Peyer's patch (tissue), 4 donors: Measurements from ENCODE around the gene CHST8. TPM values are rescaled to one million over a fixed set of nuclear protein-coding genes. Genes with fewer than 3 reads are reported as not detected.
"Not testable (repeated sequence)": the region's sequence is repeated elsewhere in the genome, so short reads cannot be mapped to it uniquely, and the experiment has no call there.

Experiments used
- DNase-seq, 3 donors: peaks; one replicate each; pipeline ENCODE4 v3.0.0-alpha.2; 2017 to 2019
- H3K27ac ChIP-seq, 4 donors: fragments of 200-600 bp; sonication (generic); one replicate each; pipeline ENCODE4 v1.5.1; 2016 to 2019
- H3K27me3 ChIP-seq, 2 donors: fragments of 200-600 bp; sonication (generic); one replicate each; pipeline ENCODE4 v1.5.1; 2019
- H3K36me3 ChIP-seq, 3 donors: fragments of 200-600 bp; sonication (generic); one replicate each; pipeline ENCODE4 v1.5.1; 2016 to 2019
- H3K4me1 ChIP-seq, 4 donors: fragments of 200-600 bp; sonication (generic); one replicate each; pipeline ENCODE4 v1.5.1; 2016 to 2019
- H3K4me3 ChIP-seq, 4 donors: fragments of 200-600 bp; sonication (generic); 1 replicate in 3 of 4; 2 replicates in 1 of 4; pipeline ENCODE4 v1.5.1; 2016 to 2019; ENCODE audit warnings: mild to moderate bottlenecking in 1 of 4
- H3K9me3 ChIP-seq, 4 donors: fragments of 200-600 bp; sonication (generic); one replicate each; pipeline ENCODE4 v1.5.1; 2016 to 2019; ENCODE audit warnings: mild to moderate bottlenecking in 1 of 4
- POLR2A ChIP-seq, 2 donors: fragments of 450-650 bp; IDR thresholded peaks; one replicate each; pipeline ENCODE4 v1.5.1; 2017; ENCODE audit warnings: antibody characterized with exemption in 2 of 2, mild to moderate bottlenecking in 2 of 2, moderate library complexity in 2 of 2
- total RNA-seq, 4 donors: library from RNA; depleted of rRNA; stranded (reverse); fragments of >200 nt; gene quantifications; one replicate each; pipeline ENCODE4 v1.1.0, GENCODE V29; 2016
- TF ChIP-seq, protein P1 (sequence below), 6 experiments: fragments of 450-650 bp in 4 of 6; fragments of 200-600 bp in 2 of 6; sonication (generic) in 1 of 6; IDR thresholded peaks; one replicate each; pipeline ENCODE4 v1.5.1; 2017 to 2019; ENCODE audit warnings: antibody characterized with exemption in 6 of 6, mild to moderate bottlenecking in 3 of 6, moderate library complexity in 1 of 6

Gene CHST8
- total RNA-seq, 4 donors from 2014 or later: 0.54 to 1.8 TPM; not detected in 2

GRCh38 chr19:33813391-33814101, 191.8 kb downstream of the CHST8 start:
- DNase-seq: no peak
- Histone ChIP-seq H3K27me3 (no peaks in the 10 kb centered on the region), H3K9me3 (no peaks in the 10 kb centered on the region), H3K36me3 (peaks cover 0 to 6% (median 0%) of the 10 kb centered on the region in 3 donors), H3K4me1 (peaks cover 0 to 5% (median 0%) of the 10 kb centered on the region in 4 donors), H3K27ac (no peak overlapping the region), H3K4me3 (no peak overlapping the region)
- TF ChIP-seq, protein P1, sequence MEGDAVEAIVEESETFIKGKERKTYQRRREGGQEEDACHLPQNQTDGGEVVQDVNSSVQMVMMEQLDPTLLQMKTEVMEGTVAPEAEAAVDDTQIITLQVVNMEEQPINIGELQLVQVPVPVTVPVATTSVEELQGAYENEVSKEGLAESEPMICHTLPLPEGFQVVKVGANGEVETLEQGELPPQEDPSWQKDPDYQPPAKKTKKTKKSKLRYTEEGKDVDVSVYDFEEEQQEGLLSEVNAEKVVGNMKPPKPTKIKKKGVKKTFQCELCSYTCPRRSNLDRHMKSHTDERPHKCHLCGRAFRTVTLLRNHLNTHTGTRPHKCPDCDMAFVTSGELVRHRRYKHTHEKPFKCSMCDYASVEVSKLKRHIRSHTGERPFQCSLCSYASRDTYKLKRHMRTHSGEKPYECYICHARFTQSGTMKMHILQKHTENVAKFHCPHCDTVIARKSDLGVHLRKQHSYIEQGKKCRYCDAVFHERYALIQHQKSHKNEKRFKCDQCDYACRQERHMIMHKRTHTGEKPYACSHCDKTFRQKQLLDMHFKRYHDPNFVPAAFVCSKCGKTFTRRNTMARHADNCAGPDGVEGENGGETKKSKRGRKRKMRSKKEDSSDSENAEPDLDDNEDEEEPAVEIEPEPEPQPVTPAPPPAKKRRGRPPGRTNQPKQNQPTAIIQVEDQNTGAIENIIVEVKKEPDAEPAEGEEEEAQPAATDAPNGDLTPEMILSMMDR (IDR thresholded peaks at IDR 0.05): no peak
- no peak for TF ChIP-seq POLR2A (IDR thresholded peaks at IDR 0.05)

DNA sequence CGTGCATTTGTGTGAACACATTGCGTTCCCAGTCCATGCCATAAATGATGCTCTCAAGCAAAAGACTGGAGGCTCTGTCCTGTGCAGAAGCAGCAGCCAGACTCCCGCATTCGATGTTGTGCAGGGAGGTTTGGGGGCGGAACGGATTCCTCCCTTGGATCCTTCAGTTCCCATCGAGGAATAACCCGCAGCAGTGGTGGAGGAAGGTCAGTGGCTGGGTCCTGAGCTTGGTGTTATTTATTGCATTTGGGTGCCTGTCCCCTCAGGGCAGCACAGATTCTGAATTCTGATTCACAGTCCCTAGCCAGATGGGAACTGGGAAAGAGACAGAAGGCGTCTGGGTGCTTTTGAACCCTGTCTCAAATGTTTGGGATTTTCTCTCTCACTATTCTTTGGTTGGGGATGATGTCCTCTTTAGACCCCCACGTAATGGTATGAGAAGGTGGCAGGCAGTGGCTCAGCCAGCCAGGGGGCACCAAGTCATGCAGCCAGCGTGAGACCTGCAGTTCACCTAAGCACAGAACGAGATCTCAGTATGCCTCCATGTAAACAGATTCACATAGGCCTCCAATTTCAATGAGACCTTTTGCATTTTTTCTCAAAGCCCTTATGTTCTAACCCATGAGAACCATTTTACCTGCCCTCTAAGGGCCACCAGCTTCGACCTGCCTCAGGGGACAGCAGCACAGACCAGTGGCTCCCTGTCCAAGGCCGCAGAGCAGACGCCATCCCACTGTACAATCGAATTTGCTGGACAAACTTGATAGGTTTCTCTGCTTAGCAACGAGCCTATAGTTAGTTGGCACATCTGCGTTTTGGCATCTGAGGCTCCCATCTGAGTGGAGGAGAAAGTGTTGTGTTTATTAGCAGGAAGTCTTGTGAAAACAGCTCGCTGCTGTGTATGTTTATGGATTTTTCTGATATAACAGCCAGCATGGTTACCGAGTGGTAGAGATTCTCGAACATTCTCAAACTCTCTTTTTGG, 192.7 kb downstream of the CHST8 start:
- no peak for DNase-seq
- no peak overlapping the region for H3K4me3 ChIP-seq
- H3K27me3 ChIP-seq: no peaks in the 10 kb centered on the region
- H3K4me1 ChIP-seq: peaks cover 0 to 7% (median 0%) of the 10 kb centered on the region in 4 donors
- H3K9me3 ChIP-seq: no peaks in the 10 kb centered on the region
- TF ChIP-seq, protein P1 (IDR thresholded peaks at IDR 0.05): no peak
- TF ChIP-seq POLR2A (IDR thresholded peaks at IDR 0.05): no peak
- H3K27ac ChIP-seq: no peak overlapping the region
- H3K36me3 ChIP-seq: peaks cover 0 to 6% (median 0%) of the 10 kb centered on the region in 3 donors

DNA sequence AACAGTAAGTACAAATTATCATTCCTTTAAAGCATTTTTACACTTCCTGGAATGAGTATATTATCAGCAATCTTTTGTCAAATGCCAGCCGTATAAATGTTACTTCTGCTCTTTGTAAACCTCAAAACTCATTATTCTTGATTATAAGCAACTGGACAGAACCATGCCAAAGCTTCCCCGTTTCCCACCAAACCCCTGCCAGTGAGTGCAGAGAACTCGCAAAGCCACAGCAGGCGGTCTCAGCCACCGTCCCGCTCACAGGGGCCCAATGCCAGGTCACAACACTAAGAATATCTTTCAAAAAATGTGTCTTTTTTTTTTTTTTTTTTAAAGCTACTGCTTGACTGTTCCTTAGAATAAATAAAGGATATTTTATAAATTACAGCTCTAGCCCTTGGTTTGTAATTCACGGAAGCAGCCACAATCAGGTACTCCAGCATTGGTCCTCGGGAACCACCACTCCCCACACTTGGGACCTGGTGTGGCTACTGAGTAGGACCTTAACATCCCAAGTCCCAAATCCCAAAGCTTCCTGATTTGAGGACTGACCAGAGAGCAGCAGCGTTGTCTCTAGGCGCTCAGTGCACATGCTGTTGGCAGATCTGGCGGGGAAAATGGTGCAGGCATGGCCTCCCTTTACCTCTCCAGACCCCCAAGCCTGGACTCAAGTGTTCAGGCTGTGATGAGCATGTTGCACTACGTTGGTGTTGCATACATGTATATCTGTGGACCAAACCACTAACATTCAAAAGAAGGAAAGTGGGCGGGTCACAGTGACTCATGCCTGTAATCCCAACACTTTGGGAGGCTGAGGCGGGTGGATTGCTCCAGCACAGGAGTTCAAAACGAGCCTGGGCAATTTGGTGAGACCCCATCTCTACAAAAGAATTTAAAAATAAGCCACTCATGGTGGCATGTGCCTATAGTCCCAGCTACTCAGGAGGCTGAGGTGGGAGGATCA, 193.9 kb downstream of the CHST8 start:
- Histone ChIP-seq H3K27ac (no peak overlapping the region), H3K36me3 (peaks cover 0 to 6% (median 0%) of the 10 kb centered on the region in 3 donors), H3K27me3 (no peaks in the 10 kb centered on the region), H3K9me3 (no peaks in the 10 kb centered on the region), H3K4me3 (no peak overlapping the region), H3K4me1 (peaks cover 0 to 19% (median 5%) of the 10 kb centered on the region in 4 donors)
- no peak for DNase-seq
- TF ChIP-seq POLR2A (IDR thresholded peaks at IDR 0.05): no peak

DNA sequence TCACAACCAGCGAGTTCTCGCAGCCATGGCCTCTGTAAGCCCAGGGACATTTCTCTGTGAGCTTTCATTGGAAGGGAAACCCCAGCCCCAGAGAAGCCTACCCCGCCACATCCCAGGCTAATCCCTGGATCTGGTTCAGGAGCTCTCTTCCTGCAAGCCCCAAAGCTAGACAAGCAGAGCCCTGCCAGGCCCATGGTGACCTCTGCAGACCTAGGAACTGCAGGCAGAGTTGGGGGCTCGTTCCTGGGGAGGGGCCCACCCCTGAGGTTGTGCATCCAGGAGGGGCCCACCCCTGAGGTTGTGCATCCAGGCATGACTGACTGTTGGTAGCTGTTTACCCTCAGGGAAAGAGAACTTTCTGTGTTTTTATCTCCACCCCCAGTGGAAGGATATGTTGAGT, 196.7 kb downstream of the CHST8 start:
- TF ChIP-seq, protein P1 (IDR thresholded peaks at IDR 0.05): no peak
- no peak for TF ChIP-seq POLR2A (IDR thresholded peaks at IDR 0.05)
- Histone ChIP-seq H3K27ac (no peak overlapping the region), H3K36me3 (no peaks in the 10 kb centered on the region), H3K9me3 (no peaks in the 10 kb centered on the region), H3K27me3 (no peaks in the 10 kb centered on the region), H3K4me3 (no peak overlapping the region), H3K4me1 (peaks cover 0 to 19% (median 6%) of the 10 kb centered on the region in 4 donors)
- DNase-seq: peak in 1 of 3 donors; percentile 31

DNA sequence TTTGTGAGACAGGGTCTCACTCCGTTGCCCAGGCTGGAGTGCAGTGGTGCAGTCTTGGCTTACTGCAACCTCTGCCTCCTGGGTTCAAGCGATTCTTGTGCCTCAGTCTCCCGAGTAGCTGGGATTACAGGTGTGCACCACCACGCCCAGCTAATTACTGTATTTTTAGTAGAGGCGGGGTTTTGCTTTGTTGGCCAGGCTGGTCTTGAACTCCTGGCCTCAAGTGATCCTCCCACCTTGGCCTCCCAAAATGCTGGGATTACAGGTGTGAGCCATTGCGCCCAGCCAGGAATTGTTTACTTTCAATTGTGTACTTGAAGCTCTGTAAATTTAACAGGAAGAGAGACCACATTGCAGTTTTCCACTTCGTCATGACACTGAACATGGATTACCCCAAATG, 197.3 kb downstream of the CHST8 start:
- H3K4me3 ChIP-seq, H3K27me3 ChIP-seq: not testable (repeated sequence)
- peak overlapping the region in 2 of 4 donors; percentile 31 to 32 for H3K27ac ChIP-seq

DNA sequence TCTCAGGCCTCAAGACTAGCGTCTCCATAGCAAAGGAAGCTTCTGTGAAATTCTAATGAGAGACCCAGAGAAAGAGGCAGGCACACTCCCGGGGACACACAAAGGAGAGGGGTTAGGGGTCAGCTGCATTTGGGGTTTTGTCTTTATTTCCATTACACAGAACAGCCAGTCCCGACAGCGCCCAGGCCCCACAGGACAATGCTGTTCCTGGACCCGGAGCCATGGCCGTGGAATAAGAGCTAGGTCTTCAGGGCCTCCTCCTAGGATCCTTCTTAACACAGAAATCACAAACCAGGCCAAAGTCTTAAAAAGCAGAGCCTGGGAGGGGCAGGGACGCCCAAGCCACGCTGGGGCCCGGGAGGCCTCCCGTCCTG, 197.7 kb downstream of the CHST8 start:
- no peak for DNase-seq
- H3K27me3 ChIP-seq: no peaks in the 10 kb centered on the region
- peak overlapping the region; percentile 31 to 58 (median 38) for H3K27ac ChIP-seq
- peak overlapping the region; percentile 6 to 47 (median 38) for H3K4me3 ChIP-seq
- H3K4me1 ChIP-seq: peaks cover 0 to 19% (median 6%) of the 10 kb centered on the region in 4 donors
- H3K36me3 ChIP-seq: no peaks in the 10 kb centered on the region
- no peak for TF ChIP-seq POLR2A (IDR thresholded peaks at IDR 0.05)
- TF ChIP-seq, protein P1 (IDR thresholded peaks at IDR 0.05): no peak
- no peaks in the 10 kb centered on the region for H3K9me3 ChIP-seq

More for the DNA sequence above, 197.3 kb downstream of the CHST8 start:
- not testable (repeated sequence) for H3K9me3 ChIP-seq, H3K36me3 ChIP-seq
- H3K4me1 ChIP-seq: peaks cover 0 to 19% (median 6%) of the 10 kb centered on the region in 4 donors
- peak in 1 of 3 donors; percentile 8 for DNase-seq
